ENCODE results near the gene TECTA. TPM values are rescaled to one million over a fixed set of nuclear protein-coding genes. Genes with fewer than 3 reads are reported as not detected.

TECTA gene
- total RNA-seq, 1 experiment from 2014 or later, result 0.15 TPM

DNA sequence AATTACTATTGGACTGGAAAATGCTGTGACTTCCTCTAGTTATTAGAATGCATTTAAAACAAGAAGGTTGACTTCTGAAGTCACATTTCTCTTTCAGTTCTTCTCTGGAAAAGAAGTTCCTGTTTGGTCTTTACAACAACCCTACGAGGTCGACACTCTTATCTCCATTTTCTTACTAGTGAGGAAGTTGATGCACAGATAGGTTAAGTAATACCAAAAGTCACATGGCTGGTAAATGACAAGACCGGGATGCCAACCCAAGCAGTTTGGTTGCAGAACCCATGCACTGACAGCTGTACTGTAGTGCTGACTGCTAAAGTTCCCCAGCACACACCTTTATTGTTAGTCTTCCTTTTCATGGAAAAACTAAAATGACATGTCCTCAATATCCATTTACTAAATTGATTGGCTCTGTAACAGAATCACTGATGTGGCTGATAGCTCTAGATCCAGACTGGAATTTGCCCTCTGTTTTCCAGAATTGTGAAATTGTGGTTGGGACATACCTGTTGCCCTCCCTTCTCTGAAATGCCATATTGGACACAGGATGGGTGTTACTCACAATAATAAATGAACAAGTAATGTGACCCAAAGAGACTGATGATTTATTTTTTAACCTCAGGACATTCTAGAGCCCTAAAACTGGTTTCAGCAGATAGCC, 9.4 kb upstream of the TECTA start:
- no peaks in the 10 kb centered on the region for H3K27me3 ChIP-seq (ENCODE audit: control insufficient read depth, insufficient read depth, low read length)
- ATAC-seq (no peak), DNase-seq (ENCODE audit: low read depth, low spot score) (no peak)
- in situ Hi-C loops (cut with HindIII; ENCODE audit: low pct_unique_long_range_greater_than_20kb, low sequenced_read_pairs) (no loop called here), intact Hi-C loops (cut with micrococcal nuclease; ENCODE audit: unreplicated experiment) (no loop called here)
- H3K9me3 ChIP-seq (ENCODE audit: control insufficient read depth, insufficient read depth, low read depth, low read length), result no peaks in the 10 kb centered on the region
- no peak overlapping the region for H3K27ac ChIP-seq (ENCODE audit: low read length)
- ChIA-PET POLR2A (no interaction called here), CTCF (no interaction called here)
- BruUV-seq (replicated peaks), result no TSS peak
- TF ChIP-seq TCF7L2 (IDR thresholded peaks at IDR 0.05; ENCODE audit: low read depth, low read length) (no peak), SIN3A (IDR thresholded peaks at IDR 0.05; ENCODE audit: borderline replicate concordance, insufficient read depth, low read depth, low read length) (no peak), POLR2AphosphoS5 (IDR thresholded peaks at IDR 0.05; ENCODE audit: low read depth, low read length) (no peak)
- TF ChIP-seq, protein P1, sequence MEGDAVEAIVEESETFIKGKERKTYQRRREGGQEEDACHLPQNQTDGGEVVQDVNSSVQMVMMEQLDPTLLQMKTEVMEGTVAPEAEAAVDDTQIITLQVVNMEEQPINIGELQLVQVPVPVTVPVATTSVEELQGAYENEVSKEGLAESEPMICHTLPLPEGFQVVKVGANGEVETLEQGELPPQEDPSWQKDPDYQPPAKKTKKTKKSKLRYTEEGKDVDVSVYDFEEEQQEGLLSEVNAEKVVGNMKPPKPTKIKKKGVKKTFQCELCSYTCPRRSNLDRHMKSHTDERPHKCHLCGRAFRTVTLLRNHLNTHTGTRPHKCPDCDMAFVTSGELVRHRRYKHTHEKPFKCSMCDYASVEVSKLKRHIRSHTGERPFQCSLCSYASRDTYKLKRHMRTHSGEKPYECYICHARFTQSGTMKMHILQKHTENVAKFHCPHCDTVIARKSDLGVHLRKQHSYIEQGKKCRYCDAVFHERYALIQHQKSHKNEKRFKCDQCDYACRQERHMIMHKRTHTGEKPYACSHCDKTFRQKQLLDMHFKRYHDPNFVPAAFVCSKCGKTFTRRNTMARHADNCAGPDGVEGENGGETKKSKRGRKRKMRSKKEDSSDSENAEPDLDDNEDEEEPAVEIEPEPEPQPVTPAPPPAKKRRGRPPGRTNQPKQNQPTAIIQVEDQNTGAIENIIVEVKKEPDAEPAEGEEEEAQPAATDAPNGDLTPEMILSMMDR (IDR thresholded peaks at IDR 0.05), result no peak
- TF ChIP-seq, protein P2, sequence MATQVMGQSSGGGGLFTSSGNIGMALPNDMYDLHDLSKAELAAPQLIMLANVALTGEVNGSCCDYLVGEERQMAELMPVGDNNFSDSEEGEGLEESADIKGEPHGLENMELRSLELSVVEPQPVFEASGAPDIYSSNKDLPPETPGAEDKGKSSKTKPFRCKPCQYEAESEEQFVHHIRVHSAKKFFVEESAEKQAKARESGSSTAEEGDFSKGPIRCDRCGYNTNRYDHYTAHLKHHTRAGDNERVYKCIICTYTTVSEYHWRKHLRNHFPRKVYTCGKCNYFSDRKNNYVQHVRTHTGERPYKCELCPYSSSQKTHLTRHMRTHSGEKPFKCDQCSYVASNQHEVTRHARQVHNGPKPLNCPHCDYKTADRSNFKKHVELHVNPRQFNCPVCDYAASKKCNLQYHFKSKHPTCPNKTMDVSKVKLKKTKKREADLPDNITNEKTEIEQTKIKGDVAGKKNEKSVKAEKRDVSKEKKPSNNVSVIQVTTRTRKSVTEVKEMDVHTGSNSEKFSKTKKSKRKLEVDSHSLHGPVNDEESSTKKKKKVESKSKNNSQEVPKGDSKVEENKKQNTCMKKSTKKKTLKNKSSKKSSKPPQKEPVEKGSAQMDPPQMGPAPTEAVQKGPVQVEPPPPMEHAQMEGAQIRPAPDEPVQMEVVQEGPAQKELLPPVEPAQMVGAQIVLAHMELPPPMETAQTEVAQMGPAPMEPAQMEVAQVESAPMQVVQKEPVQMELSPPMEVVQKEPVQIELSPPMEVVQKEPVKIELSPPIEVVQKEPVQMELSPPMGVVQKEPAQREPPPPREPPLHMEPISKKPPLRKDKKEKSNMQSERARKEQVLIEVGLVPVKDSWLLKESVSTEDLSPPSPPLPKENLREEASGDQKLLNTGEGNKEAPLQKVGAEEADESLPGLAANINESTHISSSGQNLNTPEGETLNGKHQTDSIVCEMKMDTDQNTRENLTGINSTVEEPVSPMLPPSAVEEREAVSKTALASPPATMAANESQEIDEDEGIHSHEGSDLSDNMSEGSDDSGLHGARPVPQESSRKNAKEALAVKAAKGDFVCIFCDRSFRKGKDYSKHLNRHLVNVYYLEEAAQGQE (IDR thresholded peaks at IDR 0.05; ENCODE audit: insufficient read depth in 1 of 2, low read depth in 2 of 2, low read length in 1 of 2), result no peak
- no peaks in the 10 kb centered on the region for H3K4me1 ChIP-seq (ENCODE audit: control insufficient read depth, insufficient read depth, low read length)
- H3K36me3 ChIP-seq (ENCODE audit: control insufficient read depth, insufficient read depth, low read length), result no peaks in the 10 kb centered on the region
- H3K4me3 ChIP-seq (ENCODE audit: low read depth in 2 of 2, low read length in 2 of 2), result no peak overlapping the region

DNA sequence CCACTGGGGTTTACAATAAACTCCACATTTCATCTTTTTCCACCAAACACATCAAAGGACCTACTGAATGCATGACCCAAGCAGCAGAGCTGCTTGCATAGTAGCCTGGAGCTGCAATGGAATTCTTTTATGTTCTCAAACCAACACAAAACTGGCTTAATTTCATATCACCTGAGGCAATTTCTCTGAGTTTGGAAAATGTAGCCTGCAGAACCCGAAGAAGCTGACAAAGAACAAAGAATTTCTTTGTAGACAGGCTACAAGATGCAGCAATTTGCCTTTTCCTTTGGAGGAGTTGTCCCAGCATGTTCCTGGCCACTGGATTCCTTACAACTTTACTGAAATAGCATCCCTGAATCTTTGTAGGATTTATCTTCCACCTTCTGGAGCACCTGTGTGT, 5.5 kb upstream of the TECTA start:
- Histone ChIP-seq H3K4me1 (ENCODE audit: control insufficient read depth, insufficient read depth, low read length) (0 out of 2 replicates have a peak, but pooled peaks cover 3% of the 10 kb centered on the region), H3K27ac (ENCODE audit: low read length) (no peak overlapping the region), H3K9me3 (ENCODE audit: control insufficient read depth, insufficient read depth, low read depth, low read length) (no peaks in the 10 kb centered on the region), H3K36me3 (ENCODE audit: control insufficient read depth, insufficient read depth, low read length) (no peaks in the 10 kb centered on the region), H3K27me3 (ENCODE audit: control insufficient read depth, insufficient read depth, low read length) (peaks cover 2% of the 10 kb centered on the region; the same call in 1 of the 2 replicates), H3K4me3 (ENCODE audit: low read depth in 2 of 2, low read length in 2 of 2) (no peak overlapping the region)
- POLR2A ChIA-PET, result no interaction called here
- intact Hi-C loops (cut with micrococcal nuclease; ENCODE audit: unreplicated experiment), result no loop called here
- DNase-seq (ENCODE audit: low read depth, low spot score) (no peak), ATAC-seq (no peak)
- no TSS peak for BruUV-seq (replicated peaks)
- in situ Hi-C loops (cut with HindIII; ENCODE audit: low pct_unique_long_range_greater_than_20kb, low sequenced_read_pairs), result no loop called here
- CTCF ChIA-PET, result interaction anchor here (0.7 kb wide), 1 partner anchor 159 kb away, joined by 4 read pairs; no protein-coding TSS in a partner anchor
- TF ChIP-seq TCF7L2 (IDR thresholded peaks at IDR 0.05; ENCODE audit: low read depth, low read length), result no peak
- TF ChIP-seq, protein P2 (IDR thresholded peaks at IDR 0.05; ENCODE audit: insufficient read depth in 1 of 2, low read depth in 2 of 2, low read length in 1 of 2), result no peak
- no peak for TF ChIP-seq POLR2AphosphoS5 (IDR thresholded peaks at IDR 0.05; ENCODE audit: low read depth, low read length)
- TF ChIP-seq SIN3A (IDR thresholded peaks at IDR 0.05; ENCODE audit: borderline replicate concordance, insufficient read depth, low read depth, low read length), result no peak
- TF ChIP-seq, protein P1 (IDR thresholded peaks at IDR 0.05), result no peak
